HepG2 (cell line): ENCODE results near the gene DHX16. TPM values are rescaled to one million over a fixed set of nuclear protein-coding genes. Genes with fewer than 3 reads are reported as not detected.
A peak's percentile ranks its signal among the peaks of the same experiment; 100 is the strongest.

Source experiments
- CCDC6 ChIP-seq: sonication (generic); formaldehyde crosslinking; IDR thresholded peaks from 2 replicates; pipeline ENCODE4 v1.8.1; 2022; ENCODE audit warnings: mild to moderate bottlenecking, missing genetic modification reagents, moderate library complexity
- IRF9 ChIP-seq: sonication (generic); formaldehyde crosslinking; IDR thresholded peaks from 2 replicates; pipeline ENCODE4 v1.8.0; 2022; ENCODE audit warnings: missing genetic modification reagents, mild to moderate bottlenecking, borderline replicate concordance
- MIXL1 ChIP-seq: IDR thresholded peaks from 2 replicates; pipeline ENCODE4 v1.6.1; 2016
- NFYB ChIP-seq: sonication (generic); formaldehyde crosslinking; IDR thresholded peaks from 2 replicates; pipeline ENCODE4 v1.4.0; 2020; ENCODE audit warnings: missing genetic modification reagents
- RAD51 ChIP-seq: fragments of 450-650 bp; IDR thresholded peaks from 2 replicates; pipeline ENCODE4 v1.6.1; 2016; ENCODE audit warnings: borderline replicate concordance
- RFXAP ChIP-seq: sonication (generic); formaldehyde crosslinking; IDR thresholded peaks from 2 replicates; pipeline ENCODE4 v1.4.0; 2020; ENCODE audit warnings: missing genetic modification reagents, borderline replicate concordance
- SMAD1 ChIP-seq: sonication (generic); formaldehyde crosslinking; IDR thresholded peaks from 2 replicates; pipeline ENCODE4 v1.4.0; 2020; ENCODE audit warnings: missing genetic modification reagents, low read depth, mild to moderate bottlenecking, borderline replicate concordance
- TCF12 ChIP-seq, 2 experiments: fragments of 450-650 bp in 1 of 2; sonication (generic) in 1 of 2; formaldehyde crosslinking in 1 of 2; IDR thresholded peaks; 2 replicates each; pipeline versions ENCODE4 v1.6.1 to v1.8.0; 2017 to 2022; ENCODE audit warnings: antibody characterized with exemption in 1 of 2, mild to moderate bottlenecking in 1 of 2, missing genetic modification reagents in 1 of 2, moderate library complexity in 1 of 2
- TEAD2 ChIP-seq: sonication (generic); formaldehyde crosslinking; IDR thresholded peaks from 2 replicates; pipeline ENCODE4 v1.9.0; 2021; ENCODE audit warnings: missing genetic modification reagents
- THRA ChIP-seq: sonication (generic); formaldehyde crosslinking; IDR thresholded peaks from 2 replicates; pipeline ENCODE4 v1.4.0; 2020; ENCODE audit warnings: missing genetic modification reagents, borderline replicate concordance
- ZBED4 ChIP-seq: sonication (generic); formaldehyde crosslinking; IDR thresholded peaks from 2 replicates; pipeline ENCODE4 v1.4.0; 2020; ENCODE audit warnings: missing genetic modification reagents, borderline replicate concordance
- ZNF34 ChIP-seq: sonication (generic); formaldehyde crosslinking; IDR thresholded peaks from 2 replicates; pipeline ENCODE4 v1.4.0; 2020; ENCODE audit warnings: mild to moderate bottlenecking, missing genetic modification reagents, borderline replicate concordance
- ZNF367 ChIP-seq: sonication (generic); formaldehyde crosslinking; IDR thresholded peaks from 2 replicates; pipeline ENCODE4 v1.4.0; 2020; ENCODE audit warnings: missing genetic modification reagents, borderline replicate concordance
- ZNF414 ChIP-seq: sonication (generic); formaldehyde crosslinking; IDR thresholded peaks from 2 replicates; pipeline ENCODE4 v1.5.0; 2020; ENCODE audit warnings: missing genetic modification reagents
- ZNF550 ChIP-seq: sonication (generic); formaldehyde crosslinking; IDR thresholded peaks from 2 replicates; pipeline ENCODE4 v1.4.0; 2020; ENCODE audit warnings: mild to moderate bottlenecking, missing genetic modification reagents, borderline replicate concordance
- ZNF563 ChIP-seq: sonication (generic); formaldehyde crosslinking; IDR thresholded peaks from 2 replicates; pipeline ENCODE4 v1.8.0; 2022; ENCODE audit warnings: mild to moderate bottlenecking, moderate library complexity, missing genetic modification reagents
- ZNF577 ChIP-seq: sonication (generic); formaldehyde crosslinking; IDR thresholded peaks from 2 replicates; pipeline ENCODE4 v1.4.0; 2020; ENCODE audit warnings: mild to moderate bottlenecking, low read depth, missing genetic modification reagents, borderline replicate concordance
- ZNF619 ChIP-seq: sonication (generic); formaldehyde crosslinking; IDR thresholded peaks from 2 replicates; pipeline ENCODE4 v1.4.0; 2020; ENCODE audit warnings: mild to moderate bottlenecking, missing genetic modification reagents
- ZNF766 ChIP-seq: sonication (generic); formaldehyde crosslinking; IDR thresholded peaks from 2 replicates; pipeline ENCODE4 v1.5.0; 2020; ENCODE audit warnings: missing genetic modification reagents, borderline replicate concordance
- polyA plus RNA-seq, 8 experiments: library from polyadenylated mRNA; depleted of rRNA in 3 of 8; stranded (reverse) in 7 of 8; unstranded in 1 of 8; fragments of >200 nt; fragmentation: Illumina TruSeq in 4 of 8; extraction: Trizol in 4 of 8; gene quantifications; 2 replicates each; pipeline versions ENCODE4 v1.2.1 to v1.2.3, GENCODE V29; 2011 to 2016; ENCODE audit warnings: low read depth in 4 of 8, missing spikeins in 1 of 8, mixed read lengths in 1 of 8; ENCODE audit not compliant: insufficient read depth in 1 of 8
- total RNA-seq, 5 experiments: library from RNA; depleted of rRNA; stranded (reverse); fragments of >200 nt; fragmentation: Illumina TruSeq; extraction: Trizol; gene quantifications; 2 replicates each; pipeline ENCODE4 v1.2.3, GENCODE V29; 2016; ENCODE audit warnings: low read depth in 1 of 5

DHX16 gene
- total and polyA plus RNA-seq, 2 of the 13 experiments (the other 11 are each of a cell fraction or from before 2014, with no cell fraction given), result 57.0 to 58.5 TPM

- TF ChIP-seq CCDC6 (CRISPR knock-in tag) (peak; percentile 49; the same call in 1 of the 2 replicates), SMAD1 (CRISPR knock-in tag) (no peak), ZNF34 (no peak), RFXAP (CRISPR knock-in tag) (no peak), THRA (CRISPR knock-in tag) (peak; percentile 54; the same call in 1 of the 2 replicates), RAD51 (no peak), MIXL1 (CRISPR knock-in tag) (no peak), ZBED4 (no peak), TEAD2 (CRISPR knock-in tag) (no peak), ZNF367 (no peak), ZNF414 (CRISPR knock-in tag) (peak; percentile 82; the same call in 1 of the 2 replicates), TCF12 (IDR thresholded peaks at IDR 0.05) (no peak), TCF12 (CRISPR knock-in tag; IDR thresholded peaks at IDR 0.05) (peak; percentile 46; the same call in 1 of the 2 replicates), ZNF577 (CRISPR knock-in tag) (no peak), IRF9 (no peak), ZNF563 (CRISPR knock-in tag) (no peak; the same call in 1 of the 2 replicates), ZNF619 (CRISPR knock-in tag) (no peak), ZNF766 (CRISPR knock-in tag) (no peak), ZNF550 (CRISPR knock-in tag) (no peak), NFYB (no peak)
Observed at GRCh38 chr6:30686908-30687658, 14.3 kb upstream of the DHX16 start (continued).
